CD4-positive, alpha-beta memory T cell (primary cell): ENCODE results near the gene CDKAL1. TPM values are rescaled to one million over a fixed set of nuclear protein-coding genes. Genes with fewer than 3 reads are reported as not detected.

Source experiments
- CTCF ChIA-PET: fragments of 350-600 bp; sonication (Branson Sonifier 250); formaldehyde crosslinking; loops from one replicate; lab custom pipeline; 2021; ENCODE audit warnings: inconsistent platforms; ENCODE audit not compliant: partially characterized antibody; lab: Charles Lee
- POLR2A ChIA-PET: fragments of 350-600 bp; sonication (Branson Sonifier 250); formaldehyde crosslinking; loops from one replicate; lab custom pipeline; 2021; ENCODE audit not compliant: partially characterized antibody; lab: Charles Lee
- DNase-seq, 5 donors: peaks; one replicate each; pipeline versions ENCODE4 v3.0.0 to v3.0.0-alpha.2; 2020 to 2022; ENCODE audit warnings: mixed read lengths in 1 of 5
- H3K27ac ChIP-seq: one replicate; pipeline ENCODE4 v1.7.0; 2013; ENCODE audit warnings: low read depth, low read length
- H3K27me3 ChIP-seq: 2 replicates; pipeline ENCODE4 v1.7.0; 2013; ENCODE audit warnings: mild to moderate bottlenecking, low read length, moderate library complexity; ENCODE audit not compliant: insufficient read depth
- H3K36me3 ChIP-seq: 2 replicates; pipeline ENCODE4 v1.7.0; 2013; ENCODE audit warnings: mild to moderate bottlenecking, low read length, moderate library complexity; ENCODE audit not compliant: insufficient read depth
- H3K4me1 ChIP-seq: 2 replicates; pipeline ENCODE4 v1.7.0; 2013; ENCODE audit warnings: mild to moderate bottlenecking, low read length, moderate library complexity; ENCODE audit not compliant: insufficient read depth
- H3K4me3 ChIP-seq, 2 donors: one replicate each; pipeline ENCODE4 v1.7.0; 2013; ENCODE audit warnings: low read length in 2 of 2, mild to moderate bottlenecking in 1 of 2
- H3K9me3 ChIP-seq, 2 donors: one replicate each; pipeline ENCODE4 v1.7.0; 2013; ENCODE audit warnings: low read length in 2 of 2, control low read depth in 1 of 2; ENCODE audit not compliant: control insufficient read depth in 1 of 2
- H3K27ac Mint-ChIP-seq, 7 donors: one replicate each; pipeline ENCODE4 v1.8.0; 2020 to 2021; ENCODE audit warnings: mixed read lengths in 7 of 7, mild to moderate bottlenecking in 6 of 7, inconsistent platforms in 3 of 7, moderate library complexity in 3 of 7
- H3K27me3 Mint-ChIP-seq, 2 donors: one replicate each; pipeline ENCODE4 v1.8.0; 2020 to 2021; ENCODE audit warnings: mixed read lengths in 2 of 2
- H3K36me3 Mint-ChIP-seq, 2 donors: one replicate each; pipeline ENCODE4 v1.8.0; 2020 to 2021; ENCODE audit warnings: mixed read lengths in 2 of 2, inconsistent platforms in 1 of 2, mild to moderate bottlenecking in 1 of 2
- H3K4me1 Mint-ChIP-seq, 4 donors: one replicate each; pipeline ENCODE4 v1.8.0; 2020 to 2021; ENCODE audit warnings: mixed read lengths in 4 of 4, mild to moderate bottlenecking in 1 of 4
- H3K4me3 Mint-ChIP-seq, 8 donors: one replicate each; pipeline ENCODE4 v1.8.0; 2020 to 2021; ENCODE audit warnings: mixed read lengths in 8 of 8, mild to moderate bottlenecking in 7 of 8, moderate library complexity in 6 of 8, inconsistent platforms in 3 of 8
- H3K9me3 Mint-ChIP-seq, 8 donors: one replicate each; pipeline ENCODE4 v1.8.0; 2020 to 2021; ENCODE audit warnings: mixed read lengths in 8 of 8, mild to moderate bottlenecking in 5 of 8, inconsistent platforms in 3 of 8, moderate library complexity in 1 of 8
- intact Hi-C: fragments of 100-400 bp; cut with micrococcal nuclease; formaldehyde crosslinking; loops from one replicate; pipeline ENCODE4 v1.15.1; 2023
- polyA plus RNA-seq, 2 donors: library from polyadenylated mRNA; unstranded; fragments of 300-500 nt; fragmentation: Illumina TruSeq; gene quantifications; one replicate each; pipeline ENCODE4 v1.2.3, GENCODE V29; 2021
- total RNA-seq, 2 experiments: library from RNA; stranded (reverse); gene quantifications; one replicate each; pipeline ENCODE4 v1.2.3, GENCODE V29; 2021

Gene CDKAL1
- total and polyA plus RNA-seq, 4 experiments from 2014 or later = 22.3 to 41.8 (median 26.8) TPM

- H3K36me3 ChIP-seq = no peaks in the 10 kb centered on the region
- H3K36me3 Mint-ChIP-seq = peaks cover 53 to 69% of the 10 kb centered on the region in 2 donors
- intact Hi-C loops = no loop called here
Measured at GRCh38 chr6:20800653-20801052, 266.4 kb downstream of the CDKAL1 start.

GRCh38 chr6:20801595-20801994, 267.3 kb downstream of the CDKAL1 start:
- H3K4me3 ChIP-seq = no peak overlapping the region
- CTCF ChIA-PET = no interaction called here
- H3K27ac ChIP-seq = no peak overlapping the region
- intact Hi-C loops = no loop called here
- no peaks in the 10 kb centered on the region for H3K27me3 Mint-ChIP-seq
- H3K4me1 ChIP-seq = no peaks in the 10 kb centered on the region
- no peaks in the 10 kb centered on the region for H3K27me3 ChIP-seq
- no peak for DNase-seq
- POLR2A ChIA-PET = no interaction called here
- no peaks in the 10 kb centered on the region for H3K36me3 ChIP-seq
- peaks cover 0 to 34% (median 16%) of the 10 kb centered on the region in 8 donors for H3K9me3 Mint-ChIP-seq
- peaks cover 59 to 73% of the 10 kb centered on the region in 2 donors for H3K36me3 Mint-ChIP-seq
- H3K4me3 Mint-ChIP-seq = no peak overlapping the region
- no peaks in the 10 kb centered on the region for H3K9me3 ChIP-seq
- no peak overlapping the region for H3K27ac Mint-ChIP-seq
- H3K4me1 Mint-ChIP-seq = peaks cover 0 to 1% (median 0%) of the 10 kb centered on the region in 4 donors

More at GRCh38 chr6:20800653-20801052, 266.4 kb downstream of the CDKAL1 start:
- H3K9me3 ChIP-seq = no peaks in the 10 kb centered on the region
- no peak overlapping the region for H3K27ac Mint-ChIP-seq
- peaks cover 0 to 24% (median 7%) of the 10 kb centered on the region in 8 donors for H3K9me3 Mint-ChIP-seq
- H3K4me3 ChIP-seq = no peak overlapping the region
- DNase-seq = no peak
- no peak overlapping the region for H3K27ac ChIP-seq
- no peaks in the 10 kb centered on the region for H3K4me1 ChIP-seq
- POLR2A ChIA-PET = no interaction called here
- no peaks in the 10 kb centered on the region for H3K27me3 ChIP-seq
- no peak overlapping the region for H3K4me3 Mint-ChIP-seq
- no peaks in the 10 kb centered on the region for H3K27me3 Mint-ChIP-seq
- CTCF ChIA-PET = no interaction called here
- peaks cover 0 to 1% (median 0%) of the 10 kb centered on the region in 4 donors for H3K4me1 Mint-ChIP-seq

GRCh38 chr6:20802596-20802995, 268.3 kb downstream of the CDKAL1 start:
- DNase-seq = no peak
- ChIA-PET CTCF (no interaction called here), POLR2A (no interaction called here)
- H3K36me3 Mint-ChIP-seq = peaks cover 55 to 72% of the 10 kb centered on the region in 2 donors
- no peak overlapping the region for H3K27ac Mint-ChIP-seq
- Histone ChIP-seq H3K27ac (no peak overlapping the region), H3K36me3 (no peaks in the 10 kb centered on the region), H3K4me1 (no peaks in the 10 kb centered on the region), H3K4me3 (no peak overlapping the region), H3K9me3 (no peaks in the 10 kb centered on the region), H3K27me3 (no peaks in the 10 kb centered on the region)
- H3K4me3 Mint-ChIP-seq = no peak overlapping the region
- H3K27me3 Mint-ChIP-seq = no peaks in the 10 kb centered on the region
- peaks cover 0 to 1% (median 0%) of the 10 kb centered on the region in 4 donors for H3K4me1 Mint-ChIP-seq
- intact Hi-C loops = no loop called here
- peaks cover 0 to 31% (median 17%) of the 10 kb centered on the region in 8 donors for H3K9me3 Mint-ChIP-seq

GRCh38 chr6:20805021-20805420, 270.8 kb downstream of the CDKAL1 start:
- Histone ChIP-seq H3K27ac (no peak overlapping the region), H3K4me1 (no peaks in the 10 kb centered on the region), H3K9me3 (no peaks in the 10 kb centered on the region), H3K36me3 (no peaks in the 10 kb centered on the region), H3K27me3 (no peaks in the 10 kb centered on the region), H3K4me3 (no peak overlapping the region)
- CTCF ChIA-PET = no interaction called here
- Mint-ChIP-seq H3K9me3 (peaks cover 0 to 27% (median 16%) of the 10 kb centered on the region in 8 donors), H3K36me3 (peaks cover 50 to 71% of the 10 kb centered on the region in 2 donors), H3K27me3 (no peaks in the 10 kb centered on the region), H3K4me1 (peaks cover 0 to 5% (median under 1%) of the 10 kb centered on the region in 4 donors), H3K4me3 (no peak overlapping the region), H3K27ac (no peak overlapping the region)
- no peak for DNase-seq
- intact Hi-C loops = no loop called here
- POLR2A ChIA-PET = no interaction called here

DNA sequence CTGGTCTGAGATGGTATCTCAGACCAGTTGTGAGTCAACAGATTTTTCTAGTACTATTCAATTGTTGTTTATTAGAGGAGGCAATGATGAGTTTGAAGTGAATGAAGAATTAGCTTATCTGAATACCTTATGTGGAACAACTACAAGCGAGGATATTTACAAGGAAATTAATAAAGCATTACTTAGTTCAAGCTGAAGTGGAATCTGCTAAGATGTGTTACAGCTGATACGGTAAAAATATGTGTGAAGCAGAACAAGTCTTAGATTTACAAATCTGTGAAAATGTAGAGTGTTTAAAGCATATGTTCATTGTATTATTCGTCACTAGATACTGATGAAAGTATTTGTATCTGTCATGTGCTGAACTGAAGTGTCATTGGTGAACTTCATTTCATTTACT, 272.4 kb downstream of the CDKAL1 start:
- POLR2A ChIA-PET = no interaction called here
- no peaks in the 10 kb centered on the region for H3K4me1 ChIP-seq
- Mint-ChIP-seq H3K36me3 (peaks cover 46 to 70% of the 10 kb centered on the region in 2 donors), H3K4me3 (no peak overlapping the region), H3K9me3 (peaks cover 0 to 27% (median 16%) of the 10 kb centered on the region in 8 donors), H3K27me3 (no peaks in the 10 kb centered on the region), H3K27ac (no peak overlapping the region), H3K4me1 (peaks cover 0 to 6% (median 2%) of the 10 kb centered on the region in 4 donors)
- intact Hi-C loops = no loop called here
- no peaks in the 10 kb centered on the region for H3K27me3 ChIP-seq
- DNase-seq = no peak
- no peaks in the 10 kb centered on the region for H3K9me3 ChIP-seq
- no peaks in the 10 kb centered on the region for H3K36me3 ChIP-seq
- H3K4me3 ChIP-seq = no peak overlapping the region
- no peak overlapping the region for H3K27ac ChIP-seq
- CTCF ChIA-PET = no interaction called here

DNA sequence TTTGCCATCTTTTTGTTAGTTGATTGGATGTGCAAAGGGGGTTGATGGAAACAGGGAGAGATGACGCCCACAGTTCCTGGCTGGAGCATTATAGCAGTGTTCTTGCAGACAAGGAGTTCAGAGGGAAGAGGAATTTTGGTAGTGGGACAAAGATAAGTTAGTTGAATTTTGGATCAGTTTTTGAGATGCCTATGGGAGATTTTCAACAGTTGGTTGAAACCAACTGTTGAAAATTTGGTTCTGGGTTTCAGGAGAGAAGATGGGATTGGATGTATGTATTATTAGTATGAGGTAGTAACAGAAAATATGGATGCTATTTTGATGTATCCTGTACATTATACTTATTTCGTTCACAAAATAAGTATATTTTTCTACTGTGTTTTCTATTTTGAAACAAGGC, 274.2 kb downstream of the CDKAL1 start:
- CTCF ChIA-PET = no interaction called here
- peaks cover 0 to 27% (median 16%) of the 10 kb centered on the region in 8 donors for H3K9me3 Mint-ChIP-seq
- intact Hi-C loops = no loop called here

GRCh38 chr6:20808924-20809323, 274.7 kb downstream of the CDKAL1 start:
- intact Hi-C loops = no loop called here
- POLR2A ChIA-PET = no interaction called here
- Histone ChIP-seq H3K27me3 (no peaks in the 10 kb centered on the region), H3K27ac (no peak overlapping the region), H3K4me3 (no peak overlapping the region), H3K36me3 (no peaks in the 10 kb centered on the region), H3K9me3 (no peaks in the 10 kb centered on the region), H3K4me1 (no peaks in the 10 kb centered on the region)
- H3K4me1 Mint-ChIP-seq = peaks cover 0 to 7% (median 2%) of the 10 kb centered on the region in 4 donors
- peaks cover 45 to 69% of the 10 kb centered on the region in 2 donors for H3K36me3 Mint-ChIP-seq
- H3K27ac Mint-ChIP-seq = peak overlapping the region in 1 of 7 donors; percentile 40
- H3K27me3 Mint-ChIP-seq = no peaks in the 10 kb centered on the region
- CTCF ChIA-PET = no interaction called here
- H3K4me3 Mint-ChIP-seq = no peak overlapping the region
- peaks cover 0 to 27% (median 16%) of the 10 kb centered on the region in 8 donors for H3K9me3 Mint-ChIP-seq
- no peak for DNase-seq

More for the DNA sequence above, 274.2 kb downstream of the CDKAL1 start:
- no peaks in the 10 kb centered on the region for H3K27me3 ChIP-seq
- Mint-ChIP-seq H3K27ac (peak overlapping the region in 1 of 7 donors; percentile 21), H3K36me3 (peaks cover 46 to 68% of the 10 kb centered on the region in 2 donors), H3K27me3 (no peaks in the 10 kb centered on the region), H3K4me1 (peaks cover 0 to 7% (median 2%) of the 10 kb centered on the region in 4 donors), H3K4me3 (no peak overlapping the region)
- no peaks in the 10 kb centered on the region for H3K9me3 ChIP-seq
- no peaks in the 10 kb centered on the region for H3K36me3 ChIP-seq
- no peak overlapping the region for H3K4me3 ChIP-seq
- no peak overlapping the region for H3K27ac ChIP-seq
- H3K4me1 ChIP-seq = no peaks in the 10 kb centered on the region
- no peak for DNase-seq
- POLR2A ChIA-PET = no interaction called here
